Measurements from ENCODE around the gene SIM1. TPM values are rescaled to one million over a fixed set of nuclear protein-coding genes. Genes with fewer than 3 reads are reported as not detected.

Gene SIM1
- total RNA-seq, 1 experiment from 2014 or later: not detected

DNA sequence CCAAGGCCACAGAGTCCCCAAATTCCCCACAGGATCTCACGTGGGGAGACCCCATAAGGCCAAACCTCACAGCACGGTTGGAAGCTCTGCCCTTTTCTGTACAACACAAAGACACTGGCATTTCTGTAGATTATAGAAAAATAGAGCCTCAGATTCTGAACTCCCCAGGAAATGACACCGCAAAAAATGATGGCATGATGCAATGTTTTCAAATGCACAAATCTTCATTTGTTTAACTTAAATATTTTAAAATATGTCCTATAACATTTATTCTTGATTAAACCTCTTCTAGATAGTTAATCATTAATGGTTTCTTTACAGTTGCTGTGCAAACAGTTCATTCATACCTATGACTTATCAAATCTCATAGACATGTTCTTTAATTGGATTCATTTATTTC, 33.8 kb downstream of the SIM1 start:
- Histone ChIP-seq H4K20me1 (ENCODE audit: low read length) (no peaks in the 10 kb centered on the region), H3K9ac (ENCODE audit: low read length) (no peak overlapping the region), H3K27ac (ENCODE audit: low read length) (no peak overlapping the region), H3K79me2 (ENCODE audit: low read length) (no peaks in the 10 kb centered on the region), H3K4me1 (ENCODE audit: insufficient read depth, low read length) (no peaks in the 10 kb centered on the region), H3K9me2 (replicated peaks; ENCODE audit: low read length) (no peaks in the 10 kb centered on the region), H3K4me2 (ENCODE audit: low read length) (no peak overlapping the region), H3K36me3 (ENCODE audit: low read depth, low read length) (no peaks in the 10 kb centered on the region), H3K9me3 (ENCODE audit: low read length) (no peaks in the 10 kb centered on the region), H3F3A (ENCODE audit: low read length, unreplicated experiment) (no peaks in the 10 kb centered on the region), H3K27me3 (ENCODE audit: low read length) (no peaks in the 10 kb centered on the region), H2AFZ (ENCODE audit: low read length) (no peak overlapping the region), H3K4me3 (ENCODE audit: low read length) (no peak overlapping the region)
- ChIA-PET POLR2A (ENCODE audit: unreplicated experiment) (no interaction called here), CTCF (no interaction called here)
- TF ChIP-seq EZH2phosphoT487 (IDR thresholded peaks at IDR 0.05; ENCODE audit: borderline replicate concordance, low read length): no peak
- TF ChIP-seq, protein P1, sequence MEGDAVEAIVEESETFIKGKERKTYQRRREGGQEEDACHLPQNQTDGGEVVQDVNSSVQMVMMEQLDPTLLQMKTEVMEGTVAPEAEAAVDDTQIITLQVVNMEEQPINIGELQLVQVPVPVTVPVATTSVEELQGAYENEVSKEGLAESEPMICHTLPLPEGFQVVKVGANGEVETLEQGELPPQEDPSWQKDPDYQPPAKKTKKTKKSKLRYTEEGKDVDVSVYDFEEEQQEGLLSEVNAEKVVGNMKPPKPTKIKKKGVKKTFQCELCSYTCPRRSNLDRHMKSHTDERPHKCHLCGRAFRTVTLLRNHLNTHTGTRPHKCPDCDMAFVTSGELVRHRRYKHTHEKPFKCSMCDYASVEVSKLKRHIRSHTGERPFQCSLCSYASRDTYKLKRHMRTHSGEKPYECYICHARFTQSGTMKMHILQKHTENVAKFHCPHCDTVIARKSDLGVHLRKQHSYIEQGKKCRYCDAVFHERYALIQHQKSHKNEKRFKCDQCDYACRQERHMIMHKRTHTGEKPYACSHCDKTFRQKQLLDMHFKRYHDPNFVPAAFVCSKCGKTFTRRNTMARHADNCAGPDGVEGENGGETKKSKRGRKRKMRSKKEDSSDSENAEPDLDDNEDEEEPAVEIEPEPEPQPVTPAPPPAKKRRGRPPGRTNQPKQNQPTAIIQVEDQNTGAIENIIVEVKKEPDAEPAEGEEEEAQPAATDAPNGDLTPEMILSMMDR (conservative IDR thresholded peaks at IDR 0.05; ENCODE audit: low read depth, low read length): no peak
- no peak for TF ChIP-seq EZH2 (IDR thresholded peaks at IDR 0.05; ENCODE audit: low read length, unreplicated experiment)
- intact Hi-C loops (cut with micrococcal nuclease): no loop called here
- no TSS peak for BruUV-seq (replicated peaks)
- DNase-seq: no peak
- ATAC-seq: no peak

DNA sequence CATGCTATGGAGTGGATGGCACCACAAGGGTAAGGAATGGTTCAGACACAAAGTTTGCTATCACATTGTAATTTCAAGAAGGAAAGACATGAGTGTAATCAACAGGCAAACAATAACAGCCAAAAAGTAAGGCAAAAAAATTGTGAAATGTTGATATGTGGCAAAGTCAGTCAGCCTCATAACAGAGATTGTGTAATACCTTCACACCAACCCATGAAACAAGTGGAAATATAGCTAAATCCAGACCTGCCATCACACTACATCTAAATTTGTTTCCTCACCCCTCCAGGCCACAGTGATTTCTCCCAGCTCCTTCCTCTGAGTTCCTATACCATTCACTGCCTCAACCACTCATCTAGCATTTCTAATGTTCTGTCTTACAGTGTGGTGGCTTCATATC, 37.3 kb downstream of the SIM1 start:
- Histone ChIP-seq H3F3A (ENCODE audit: low read length, unreplicated experiment) (no peaks in the 10 kb centered on the region), H3K27me3 (ENCODE audit: low read length) (no peaks in the 10 kb centered on the region), H3K9me3 (ENCODE audit: low read length) (no peaks in the 10 kb centered on the region), H4K20me1 (ENCODE audit: low read length) (no peaks in the 10 kb centered on the region), H3K36me3 (ENCODE audit: low read depth, low read length) (no peaks in the 10 kb centered on the region), H3K4me2 (ENCODE audit: low read length) (no peak overlapping the region), H3K9me2 (replicated peaks; ENCODE audit: low read length) (no peaks in the 10 kb centered on the region), H3K27ac (ENCODE audit: low read length) (no peak overlapping the region), H3K4me3 (ENCODE audit: low read length) (no peak overlapping the region), H3K79me2 (ENCODE audit: low read length) (no peaks in the 10 kb centered on the region), H2AFZ (ENCODE audit: low read length) (no peak overlapping the region), H3K9ac (ENCODE audit: low read length) (no peak overlapping the region), H3K4me1 (ENCODE audit: insufficient read depth, low read length) (no peaks in the 10 kb centered on the region)
- intact Hi-C loops (cut with micrococcal nuclease): no loop called here
- POLR2A ChIA-PET (ENCODE audit: unreplicated experiment): no interaction called here
- no peak for ATAC-seq
- no peak for DNase-seq
- CTCF ChIA-PET: no interaction called here
- TF ChIP-seq EZH2 (IDR thresholded peaks at IDR 0.05; ENCODE audit: low read length, unreplicated experiment): no peak
- TF ChIP-seq, protein P1 (conservative IDR thresholded peaks at IDR 0.05; ENCODE audit: low read depth, low read length): no peak
- no peak for TF ChIP-seq EZH2phosphoT487 (IDR thresholded peaks at IDR 0.05; ENCODE audit: borderline replicate concordance, low read length)
- BruUV-seq (replicated peaks): no TSS peak

DNA sequence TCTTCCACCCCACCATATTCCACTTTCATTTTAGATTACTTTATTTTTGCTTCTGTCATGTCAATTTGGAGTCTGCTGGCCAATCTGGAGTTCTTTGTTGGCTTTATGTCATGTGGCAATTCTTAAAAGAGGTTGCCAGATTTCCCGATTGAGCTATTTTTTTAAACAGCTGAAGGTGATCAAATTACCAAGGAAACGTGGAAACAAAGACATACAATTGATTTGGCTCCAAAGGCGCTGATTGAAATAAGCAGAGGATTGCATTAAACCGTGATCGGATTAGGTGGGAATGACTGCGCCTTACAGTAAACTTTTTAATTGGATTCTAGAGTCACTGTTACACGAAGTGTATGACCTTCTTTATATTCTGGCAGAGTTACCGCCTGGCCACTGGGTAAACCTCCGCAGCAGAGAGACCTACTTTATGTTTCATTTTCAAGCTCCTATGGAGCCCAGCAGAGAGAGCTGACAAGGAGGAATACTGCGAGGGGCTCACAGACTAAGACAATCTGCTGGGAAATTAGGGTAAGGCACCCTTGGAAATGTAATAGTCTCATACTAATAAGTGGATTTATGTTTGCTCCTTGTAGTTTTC, 37.9 kb downstream of the SIM1 start:
- Histone ChIP-seq H3K9ac (ENCODE audit: low read length) (no peak overlapping the region), H3K9me3 (ENCODE audit: low read length) (no peaks in the 10 kb centered on the region), H2AFZ (ENCODE audit: low read length) (no peak overlapping the region), H4K20me1 (ENCODE audit: low read length) (no peaks in the 10 kb centered on the region), H3F3A (ENCODE audit: low read length, unreplicated experiment) (no peaks in the 10 kb centered on the region), H3K4me3 (ENCODE audit: low read length) (no peak overlapping the region), H3K9me2 (replicated peaks; ENCODE audit: low read length) (no peaks in the 10 kb centered on the region), H3K4me1 (ENCODE audit: insufficient read depth, low read length) (no peaks in the 10 kb centered on the region), H3K27ac (ENCODE audit: low read length) (no peak overlapping the region), H3K4me2 (ENCODE audit: low read length) (no peak overlapping the region), H3K27me3 (ENCODE audit: low read length) (no peaks in the 10 kb centered on the region), H3K36me3 (ENCODE audit: low read depth, low read length) (no peaks in the 10 kb centered on the region), H3K79me2 (ENCODE audit: low read length) (no peaks in the 10 kb centered on the region)
- TF ChIP-seq EZH2 (IDR thresholded peaks at IDR 0.05; ENCODE audit: low read length, unreplicated experiment) (no peak), EZH2phosphoT487 (IDR thresholded peaks at IDR 0.05; ENCODE audit: borderline replicate concordance, low read length) (no peak)
- TF ChIP-seq, protein P1 (conservative IDR thresholded peaks at IDR 0.05; ENCODE audit: low read depth, low read length): no peak
- POLR2A ChIA-PET (ENCODE audit: unreplicated experiment): no interaction called here
- ATAC-seq (no peak), DNase-seq (no peak)
- BruUV-seq (replicated peaks): no TSS peak
- CTCF ChIA-PET: no interaction called here
- intact Hi-C loops (cut with micrococcal nuclease): no loop called here

Measured in PC-3 (cell line).